Prostate gland (tissue), 2 donors: Measurements from ENCODE around the gene LZIC. TPM values are rescaled to one million over a fixed set of nuclear protein-coding genes. Genes with fewer than 3 reads are reported as not detected.

ENCODE experiments used
- DNase-seq: peaks from one replicate; pipeline ENCODE4 v3.0.0-alpha.2; 2019; ENCODE audit warnings: low spot score
- H3K27ac ChIP-seq, 2 donors: fragments of 200-600 bp; sonication (generic); 2 replicates each; pipeline ENCODE4 v1.5.1; 2017 to 2019
- H3K27me3 ChIP-seq: fragments of 200-600 bp; sonication (generic); replicated peaks from 2 replicates; pipeline ENCODE4 v1.5.1; 2019; ENCODE audit not compliant: insufficient read depth
- H3K36me3 ChIP-seq, 2 donors: fragments of 200-600 bp; sonication (generic); 1 replicate in 1 of 2; 2 replicates in 1 of 2; pipeline versions ENCODE4 v1.5.1 to v1.8.1; 2017 to 2019
- H3K4me1 ChIP-seq: fragments of 200-600 bp; sonication (generic); replicated peaks from 2 replicates; pipeline ENCODE4 v1.5.1; 2019
- H3K4me3 ChIP-seq, 2 donors: fragments of 200-600 bp; sonication (generic); 2 replicates each; pipeline ENCODE4 v1.5.1; 2017 to 2019
- H3K9me3 ChIP-seq: fragments of 200-600 bp; sonication (generic); 2 replicates; pipeline ENCODE4 v1.5.1; 2017
- POLR2A ChIP-seq: fragments of 450-650 bp; IDR thresholded peaks from one replicate; pipeline ENCODE4 v1.6.1; 2016; ENCODE audit warnings: antibody characterized with exemption, mild to moderate bottlenecking
- POLR2AphosphoS5 ChIP-seq: sonication (generic); formaldehyde crosslinking; IDR thresholded peaks from one replicate; pipeline ENCODE4 v1.6.1; 2017; ENCODE audit warnings: antibody characterized with exemption
- WGBS: methylation state at CpG from one replicate; pipeline ENCODE4 v1.1.5; 2018; 5-methylcytosine and 5-hydroxymethylcytosine counted together
- intact Hi-C: fragments of 100-400 bp; cut with DNase I; formaldehyde crosslinking; loops from one replicate; pipeline ENCODE4 v1.14.2; 2022
- total RNA-seq, 2 donors: library from RNA; depleted of rRNA; stranded (reverse); fragments of >200 nt; gene quantifications; one replicate each; pipeline ENCODE4 v1.1.0, GENCODE V29; 2016
- TF ChIP-seq, protein P1 (sequence below), 4 experiments: fragments of 200-600 bp in 2 of 4; fragments of 450-650 bp in 2 of 4; sonication (generic) in 2 of 4; IDR thresholded peaks; 1 replicate in 3 of 4; 2 replicates in 1 of 4; pipeline ENCODE4 v1.5.1; 2016 to 2019; ENCODE audit warnings: antibody characterized with exemption in 4 of 4, mild to moderate bottlenecking in 2 of 4, moderate library complexity in 2 of 4

Gene LZIC
- total RNA-seq, 2 donors from 2014 or later = 21.5 to 42.2 TPM

GRCh38 chr1:9887070-9887469, 56.1 kb downstream of the LZIC start:
- 95% methylated on average over 4 of the region's 4 CpGs for WGBS
- TF ChIP-seq POLR2A = no peak
- TF ChIP-seq, protein P1, sequence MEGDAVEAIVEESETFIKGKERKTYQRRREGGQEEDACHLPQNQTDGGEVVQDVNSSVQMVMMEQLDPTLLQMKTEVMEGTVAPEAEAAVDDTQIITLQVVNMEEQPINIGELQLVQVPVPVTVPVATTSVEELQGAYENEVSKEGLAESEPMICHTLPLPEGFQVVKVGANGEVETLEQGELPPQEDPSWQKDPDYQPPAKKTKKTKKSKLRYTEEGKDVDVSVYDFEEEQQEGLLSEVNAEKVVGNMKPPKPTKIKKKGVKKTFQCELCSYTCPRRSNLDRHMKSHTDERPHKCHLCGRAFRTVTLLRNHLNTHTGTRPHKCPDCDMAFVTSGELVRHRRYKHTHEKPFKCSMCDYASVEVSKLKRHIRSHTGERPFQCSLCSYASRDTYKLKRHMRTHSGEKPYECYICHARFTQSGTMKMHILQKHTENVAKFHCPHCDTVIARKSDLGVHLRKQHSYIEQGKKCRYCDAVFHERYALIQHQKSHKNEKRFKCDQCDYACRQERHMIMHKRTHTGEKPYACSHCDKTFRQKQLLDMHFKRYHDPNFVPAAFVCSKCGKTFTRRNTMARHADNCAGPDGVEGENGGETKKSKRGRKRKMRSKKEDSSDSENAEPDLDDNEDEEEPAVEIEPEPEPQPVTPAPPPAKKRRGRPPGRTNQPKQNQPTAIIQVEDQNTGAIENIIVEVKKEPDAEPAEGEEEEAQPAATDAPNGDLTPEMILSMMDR (IDR thresholded peaks at IDR 0.05) = no peak
- no peak for TF ChIP-seq POLR2AphosphoS5
- Histone ChIP-seq H3K4me3 (no peak overlapping the region), H3K9me3 (no peaks in the 10 kb centered on the region), H3K27me3 (no peaks in the 10 kb centered on the region), H3K4me1 (peaks cover 11% of the 10 kb centered on the region), H3K36me3 (no peaks in the 10 kb centered on the region), H3K27ac (no peak overlapping the region)
- no peak for DNase-seq
- intact Hi-C loops = no loop called here

GRCh38 chr1:9886092-9886742, 57.0 kb downstream of the LZIC start:
- H3K9me3 ChIP-seq = no peaks in the 10 kb centered on the region
- 78% methylated on average over 17 of the region's 17 CpGs for WGBS
- no peak overlapping the region for H3K4me3 ChIP-seq
- no peaks in the 10 kb centered on the region for H3K27me3 ChIP-seq
- no peak overlapping the region for H3K27ac ChIP-seq
- peaks cover 11% of the 10 kb centered on the region for H3K4me1 ChIP-seq
- no peaks in the 10 kb centered on the region for H3K36me3 ChIP-seq
- DNase-seq = no peak
- TF ChIP-seq POLR2A (no peak), POLR2AphosphoS5 (no peak)
- TF ChIP-seq, protein P1 (IDR thresholded peaks at IDR 0.05) = no peak
- intact Hi-C loops = no loop called here

GRCh38 chr1:9884805-9885204, 58.4 kb downstream of the LZIC start:
- DNase-seq = no peak
- H3K27ac ChIP-seq = no peak overlapping the region
- TF ChIP-seq POLR2AphosphoS5 (no peak), POLR2A (no peak)
- TF ChIP-seq, protein P1 (IDR thresholded peaks at IDR 0.05) = no peak
- H3K4me3 ChIP-seq = no peak overlapping the region
- H3K4me1 ChIP-seq = peaks cover 1% of the 10 kb centered on the region
- no peaks in the 10 kb centered on the region for H3K36me3 ChIP-seq
- 79% methylated on average over 8 of the region's 8 CpGs for WGBS
- intact Hi-C loops = no loop called here
- H3K27me3 ChIP-seq = no peaks in the 10 kb centered on the region
- H3K9me3 ChIP-seq = no peaks in the 10 kb centered on the region

DNA sequence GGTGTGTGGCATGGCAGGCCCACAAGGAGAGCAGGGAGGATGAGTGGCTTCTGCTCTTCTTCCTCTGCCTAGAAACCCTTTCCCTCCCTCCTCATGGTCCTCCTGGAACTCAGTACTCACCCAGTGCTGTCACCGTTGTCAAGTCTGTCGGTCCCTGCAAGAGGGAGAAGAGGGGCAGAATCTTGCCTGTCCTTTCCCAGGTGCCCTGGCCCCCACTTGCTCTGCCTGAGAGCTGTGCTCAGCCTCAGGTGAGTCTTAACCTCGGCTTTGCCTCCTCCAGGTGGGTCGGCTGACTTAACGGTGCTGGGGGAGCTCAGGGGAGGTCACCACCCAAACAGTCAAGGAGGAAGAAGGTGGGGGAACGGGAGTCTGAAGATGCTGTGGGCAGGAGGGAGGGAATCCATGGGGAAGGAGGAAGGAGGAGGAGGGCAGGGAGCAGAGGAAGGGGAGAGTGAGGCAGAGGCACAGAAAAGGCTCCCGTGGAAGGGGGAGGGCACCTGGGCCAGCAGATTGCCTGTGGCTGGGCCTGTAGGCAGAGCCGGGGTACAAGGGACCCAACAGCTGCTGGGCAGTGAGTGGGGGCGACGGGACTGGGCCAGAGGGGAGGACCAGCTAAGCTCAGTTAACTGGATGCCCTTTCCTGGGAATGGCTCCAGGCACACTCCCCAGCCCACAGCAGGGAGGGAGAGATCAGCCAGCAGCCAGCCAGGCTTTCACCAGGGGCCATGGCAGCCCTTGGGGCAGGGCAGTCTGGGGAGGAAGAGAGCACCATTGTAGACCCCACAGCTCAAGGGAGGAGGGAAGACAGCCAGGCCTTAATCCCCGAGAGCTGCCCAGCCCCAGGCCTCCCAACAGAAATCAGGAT, 59.4 kb downstream of the LZIC start:
- no peaks in the 10 kb centered on the region for H3K36me3 ChIP-seq
- no peaks in the 10 kb centered on the region for H3K9me3 ChIP-seq
- DNase-seq = no peak
- TF ChIP-seq, protein P1 (IDR thresholded peaks at IDR 0.05) = no peak
- TF ChIP-seq POLR2A (no peak), POLR2AphosphoS5 (no peak)
- H3K27ac ChIP-seq = no peak overlapping the region
- intact Hi-C loops = no loop called here
- no peaks in the 10 kb centered on the region for H3K27me3 ChIP-seq
- H3K4me1 ChIP-seq = no peaks in the 10 kb centered on the region
- no peak overlapping the region for H3K4me3 ChIP-seq
- 81% methylated on average over 11 of the region's 11 CpGs for WGBS

- Histone ChIP-seq H3K4me1 (no peaks in the 10 kb centered on the region), H3K27me3 (no peaks in the 10 kb centered on the region), H3K9me3 (no peaks in the 10 kb centered on the region), H3K4me3 (no peak overlapping the region), H3K36me3 (no peaks in the 10 kb centered on the region), H3K27ac (no peak overlapping the region)
- 87% methylated on average over 12 of the region's 12 CpGs for WGBS
- TF ChIP-seq, protein P1 (IDR thresholded peaks at IDR 0.05) = no peak
- TF ChIP-seq POLR2A = no peak
- TF ChIP-seq POLR2AphosphoS5 = no peak
- DNase-seq = no peak
- intact Hi-C loops = no loop called here
These were observed 60.3 kb downstream of the LZIC start for GRCh38 chr1:9882945-9883303.
